Measurements from ENCODE around the gene BICRA. TPM values are rescaled to one million over a fixed set of nuclear protein-coding genes. Genes with fewer than 3 reads are reported as not detected.

The BICRA gene
- total and polyA plus RNA-seq, 9 of the 15 experiments (the other 6 are each of a cell fraction or from before 2014, with no cell fraction given): 0.01 to 8.8 (median 1.2) TPM

- no peak for TF ChIP-seq PRPF4 (IDR thresholded peaks at IDR 0.05; ENCODE audit: insufficient read depth, low read depth, low read length, poor library complexity, severe bottlenecking)
Measured at GRCh38 chr19:47625650-47626049, 16.7 kb downstream of the BICRA start (continued).

- FAIRE-seq: no peak
- Histone ChIP-seq H3K79me2 (ENCODE audit: control insufficient read depth, insufficient read depth, low read length) (peaks cover 21% of the 10 kb centered on the region), H3K27me3 (ENCODE audit: control insufficient read depth in 2 of 2, insufficient read depth in 2 of 2, low read length in 2 of 2) (no peaks in the 10 kb centered on the region), H2AFZ (ENCODE audit: low read depth, low read length) (no peak overlapping the region), H4K20me1 (replicated peaks; ENCODE audit: control insufficient read depth, insufficient read depth, low read length) (peaks cover 13% of the 10 kb centered on the region), H3K4me2 (ENCODE audit: insufficient read depth, low read length) (no peak overlapping the region), H3K9me3 (replicated peaks; ENCODE audit: control insufficient read depth, insufficient read depth, low read depth, low read length) (no peaks in the 10 kb centered on the region), H3K9ac (ENCODE audit: insufficient read depth in 1 of 2, low read depth in 2 of 2, low read length in 2 of 2) (no peak overlapping the region), H3K36me3 (ENCODE audit: control insufficient read depth, insufficient read depth, low read length) (peaks cover 2% of the 10 kb centered on the region; the same call in 1 of the 3 replicates), H3K4me1 (replicated peaks in 1 of 2; ENCODE audit: control insufficient read depth in 2 of 2, insufficient read depth in 2 of 2, low read length in 2 of 2) (peaks cover 5 to 11% of the 10 kb centered on the region in 2 experiments; a peak in 4 of 5 replicates), H3K27ac (ENCODE audit: extremely low read depth, low read depth, low read length) (no peak overlapping the region), H3K9me1 (ENCODE audit: control insufficient read depth, insufficient read depth, low read length) (no peaks in the 10 kb centered on the region), H3K4me3 (no peak overlapping the region)
- no TSS peak for BruUV-seq (replicated peaks)
- DNase-seq (ENCODE audit: extremely low read depth in 1 of 4, low spot score in 3 of 4): no peak
- no peak for ATAC-seq
- intact Hi-C loops (cut with micrococcal nuclease) (no loop called here), in situ Hi-C loops (cut with MboI) (no loop called here)
- WGBS (ENCODE audit: insufficient coverage, low coverage, missing lambda C conversion rate): 64% methylated on average over 6 of the region's 8 CpGs
- ChIA-PET POLR2A (interaction anchor here (0.8 to 1.9 kb wide), 7 partner anchors 10 to 39 kb away, joined by 3 to 5 read pairs (median 4); no protein-coding TSS in a partner anchor), CTCF (ENCODE audit: low intra/inter-chr PET ratio) (no interaction called here)
- no peak for TF ChIP-seq E2F3 (CRISPR knock-in tag; IDR thresholded peaks at IDR 0.05)
- TF ChIP-seq ZFP30 (CRISPR knock-in tag; IDR thresholded peaks at IDR 0.05; ENCODE audit: borderline replicate concordance): no peak
- TF ChIP-seq ZNF41 (CRISPR knock-in tag; conservative IDR thresholded peaks at IDR 0.05): no peak
- TF ChIP-seq SMAD2 (IDR thresholded peaks at IDR 0.05; ENCODE audit: low read depth, low read length): no peak
- no peak for TF ChIP-seq CTBP1 (IDR thresholded peaks at IDR 0.05; ENCODE audit: borderline replicate concordance)
- no peak for TF ChIP-seq MITF (IDR thresholded peaks at IDR 0.05)
- no peak for TF ChIP-seq ZHX1 (conservative IDR thresholded peaks at IDR 0.05; ENCODE audit: low read length)
- no peak for TF ChIP-seq HBP1 (CRISPR knock-in tag; IDR thresholded peaks at IDR 0.05)
- TF ChIP-seq ZNF282 (CRISPR knock-in tag; IDR thresholded peaks at IDR 0.05): no peak
- TF ChIP-seq MYC (IDR thresholded peaks at IDR 0.05; ENCODE audit: low read depth, low read length): no peak
- no peak for TF ChIP-seq MYC (CRISPR knock-in tag; IDR thresholded peaks at IDR 0.05; ENCODE audit: borderline replicate concordance, low read depth)
- no peak for TF ChIP-seq MYNN (IDR thresholded peaks at IDR 0.05)
- TF ChIP-seq MYNN (CRISPR knock-in tag; IDR thresholded peaks at IDR 0.05): no peak
- TF ChIP-seq NFIX (CRISPR knock-in tag; IDR thresholded peaks at IDR 0.05; ENCODE audit: low read depth): no peak
- TF ChIP-seq PHB2 (IDR thresholded peaks at IDR 0.05; ENCODE audit: low read depth): no peak
- no peak for TF ChIP-seq ZNF507 (tag; conservative IDR thresholded peaks at IDR 0.05)
- no peak for TF ChIP-seq ZNF431 (CRISPR knock-in tag; IDR thresholded peaks at IDR 0.05)
Measured at GRCh38 chr19:47626238-47626637, 17.3 kb downstream of the BICRA start.

Measured in K562 (cell line).